Esophagus muscularis mucosa (tissue), 3 donors: ENCODE data around the gene GFI1.

Source experiments
- CTCF ChIP-seq, 3 experiments: fragments of 200-600 bp in 2 of 3; fragments of 450-650 bp in 1 of 3; sonication (generic) in 2 of 3; IDR thresholded peaks; one replicate each; pipeline ENCODE4 v1.5.1; 2017 to 2019; ENCODE audit warnings: antibody characterized with exemption in 3 of 3, mild to moderate bottlenecking in 2 of 3, moderate library complexity in 1 of 3
- POLR2A ChIP-seq: fragments of 450-650 bp; IDR thresholded peaks from one replicate; pipeline ENCODE4 v1.6.1; 2017; ENCODE audit warnings: antibody characterized with exemption, moderate library complexity, mild to moderate bottlenecking, low read depth

DNA sequence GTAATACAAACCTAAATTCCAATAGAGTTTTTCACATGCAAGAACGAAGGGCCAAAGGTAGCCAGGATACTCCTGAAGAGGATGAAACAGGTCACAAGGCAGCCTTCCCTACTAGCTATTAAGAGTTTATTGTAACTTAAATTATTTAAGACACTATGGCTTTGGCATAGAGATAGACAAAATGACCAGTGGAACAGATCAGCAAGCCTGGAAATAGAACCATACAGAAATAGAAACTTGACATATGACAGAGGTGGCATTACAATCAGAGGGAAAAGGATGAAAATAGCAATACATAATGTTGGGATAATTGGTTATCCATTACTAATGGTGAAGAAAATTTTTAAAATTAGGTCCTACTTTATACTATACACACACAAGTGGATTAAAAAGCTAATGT is 16.5 kb downstream of the GFI1 start:
- no peak for TF ChIP-seq CTCF (IDR thresholded peaks at IDR 0.05)
- TF ChIP-seq POLR2A: no peak
